Coronary artery (tissue), 2 donors: Measurements from ENCODE around the gene PCDHA8.

Source experiments
- DNase-seq: peaks from one replicate; pipeline ENCODE4 v3.0.0-alpha.2; 2017; ENCODE audit warnings: low spot score
- H3K27ac ChIP-seq, 2 donors: fragments of 200-600 bp; sonication (generic); one replicate each; pipeline ENCODE4 v1.5.1; 2016 to 2019
- H3K4me3 ChIP-seq: fragments of 200-600 bp; sonication (generic); 2 replicates; pipeline ENCODE4 v1.5.1; 2016; ENCODE audit warnings: mild to moderate bottlenecking, moderate library complexity
- TF ChIP-seq, protein P1 (sequence below): fragments of 200-600 bp; sonication (generic); IDR thresholded peaks from one replicate; pipeline ENCODE4 v1.5.1; 2019; ENCODE audit warnings: antibody characterized with exemption

The PCDHA8 gene

DNA sequence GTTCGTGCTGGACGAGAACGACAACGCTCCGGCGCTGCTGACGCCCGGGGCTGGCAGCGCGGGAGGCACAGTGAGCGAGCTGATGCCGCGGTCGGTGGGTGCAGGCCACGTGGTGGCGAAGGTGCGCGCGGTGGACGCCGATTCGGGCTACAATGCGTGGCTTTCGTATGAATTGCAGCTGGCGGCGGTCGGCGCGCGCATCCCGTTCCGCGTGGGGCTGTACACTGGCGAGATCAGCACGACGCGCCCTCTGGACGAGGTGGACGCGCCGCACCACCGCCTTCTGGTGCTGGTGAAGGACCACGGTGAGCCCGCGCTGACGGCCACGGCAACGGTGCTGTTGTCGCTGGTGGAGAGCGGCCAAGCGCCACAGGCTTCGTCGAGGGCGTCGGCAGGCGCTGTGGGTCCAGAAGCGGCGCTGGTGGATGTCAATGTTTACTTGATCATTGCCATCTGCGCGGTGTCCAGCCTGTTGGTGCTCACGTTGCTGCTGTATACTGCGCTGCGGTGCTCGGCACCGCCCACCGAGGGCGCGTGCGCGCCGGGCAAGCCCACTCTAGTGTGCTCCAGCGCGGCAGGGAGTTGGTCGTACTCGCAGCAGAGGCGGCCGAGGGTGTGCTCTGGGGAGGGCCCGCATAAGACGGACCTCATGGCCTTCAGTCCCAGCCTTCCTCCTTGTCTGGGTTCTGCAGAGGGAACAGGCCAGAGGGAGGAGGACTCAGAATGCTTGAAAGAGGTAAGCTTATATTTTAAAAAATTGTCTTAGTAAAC is 43.1 kb downstream of the PCDHA8 start:
- TF ChIP-seq, protein P1, sequence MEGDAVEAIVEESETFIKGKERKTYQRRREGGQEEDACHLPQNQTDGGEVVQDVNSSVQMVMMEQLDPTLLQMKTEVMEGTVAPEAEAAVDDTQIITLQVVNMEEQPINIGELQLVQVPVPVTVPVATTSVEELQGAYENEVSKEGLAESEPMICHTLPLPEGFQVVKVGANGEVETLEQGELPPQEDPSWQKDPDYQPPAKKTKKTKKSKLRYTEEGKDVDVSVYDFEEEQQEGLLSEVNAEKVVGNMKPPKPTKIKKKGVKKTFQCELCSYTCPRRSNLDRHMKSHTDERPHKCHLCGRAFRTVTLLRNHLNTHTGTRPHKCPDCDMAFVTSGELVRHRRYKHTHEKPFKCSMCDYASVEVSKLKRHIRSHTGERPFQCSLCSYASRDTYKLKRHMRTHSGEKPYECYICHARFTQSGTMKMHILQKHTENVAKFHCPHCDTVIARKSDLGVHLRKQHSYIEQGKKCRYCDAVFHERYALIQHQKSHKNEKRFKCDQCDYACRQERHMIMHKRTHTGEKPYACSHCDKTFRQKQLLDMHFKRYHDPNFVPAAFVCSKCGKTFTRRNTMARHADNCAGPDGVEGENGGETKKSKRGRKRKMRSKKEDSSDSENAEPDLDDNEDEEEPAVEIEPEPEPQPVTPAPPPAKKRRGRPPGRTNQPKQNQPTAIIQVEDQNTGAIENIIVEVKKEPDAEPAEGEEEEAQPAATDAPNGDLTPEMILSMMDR, result no peak
- H3K27ac ChIP-seq, result no peak overlapping the region
- no peak overlapping the region for H3K4me3 ChIP-seq
- no peak for DNase-seq
